Lower leg skin (tissue), 3 donors: ENCODE measurements around the gene KLHL24.
"Not testable (repeated sequence)": the region's sequence is repeated elsewhere in the genome, so short reads cannot be mapped to it uniquely, and the experiment has no call there.

Experiments
- POLR2A ChIP-seq, 2 donors: fragments of 450-650 bp; IDR thresholded peaks; one replicate each; pipeline ENCODE4 v1.6.1; 2016 to 2017; ENCODE audit warnings: antibody characterized with exemption in 2 of 2, mild to moderate bottlenecking in 1 of 2, moderate library complexity in 1 of 2
- TF ChIP-seq, protein P1 (sequence below), 3 donors: fragments of 450-650 bp; IDR thresholded peaks; one replicate each; pipeline ENCODE4 v1.5.1; 2016; ENCODE audit warnings: antibody characterized with exemption in 3 of 3, mild to moderate bottlenecking in 3 of 3, moderate library complexity in 2 of 3

DNA sequence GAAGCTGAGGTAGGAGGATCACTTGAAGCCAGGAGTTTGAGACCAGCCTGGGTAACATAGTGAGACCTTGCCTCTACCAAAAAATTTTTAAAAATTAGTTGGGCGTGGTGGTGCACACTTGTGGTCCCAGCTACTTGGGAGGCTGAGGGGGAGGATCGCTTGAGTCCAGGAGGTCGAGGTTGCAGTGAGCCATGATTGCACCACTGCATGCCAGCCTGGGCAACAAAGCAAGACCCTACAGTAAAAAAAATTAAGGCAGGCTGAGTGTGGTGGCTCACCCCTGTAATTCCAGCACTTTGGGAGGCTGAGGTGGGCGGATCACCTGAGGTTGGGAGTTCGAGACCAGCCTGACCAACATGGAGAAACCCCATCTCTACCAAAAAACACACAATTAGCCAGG, 54.2 kb downstream of the KLHL24 start:
- TF ChIP-seq, protein P1, sequence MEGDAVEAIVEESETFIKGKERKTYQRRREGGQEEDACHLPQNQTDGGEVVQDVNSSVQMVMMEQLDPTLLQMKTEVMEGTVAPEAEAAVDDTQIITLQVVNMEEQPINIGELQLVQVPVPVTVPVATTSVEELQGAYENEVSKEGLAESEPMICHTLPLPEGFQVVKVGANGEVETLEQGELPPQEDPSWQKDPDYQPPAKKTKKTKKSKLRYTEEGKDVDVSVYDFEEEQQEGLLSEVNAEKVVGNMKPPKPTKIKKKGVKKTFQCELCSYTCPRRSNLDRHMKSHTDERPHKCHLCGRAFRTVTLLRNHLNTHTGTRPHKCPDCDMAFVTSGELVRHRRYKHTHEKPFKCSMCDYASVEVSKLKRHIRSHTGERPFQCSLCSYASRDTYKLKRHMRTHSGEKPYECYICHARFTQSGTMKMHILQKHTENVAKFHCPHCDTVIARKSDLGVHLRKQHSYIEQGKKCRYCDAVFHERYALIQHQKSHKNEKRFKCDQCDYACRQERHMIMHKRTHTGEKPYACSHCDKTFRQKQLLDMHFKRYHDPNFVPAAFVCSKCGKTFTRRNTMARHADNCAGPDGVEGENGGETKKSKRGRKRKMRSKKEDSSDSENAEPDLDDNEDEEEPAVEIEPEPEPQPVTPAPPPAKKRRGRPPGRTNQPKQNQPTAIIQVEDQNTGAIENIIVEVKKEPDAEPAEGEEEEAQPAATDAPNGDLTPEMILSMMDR (IDR thresholded peaks at IDR 0.05): not testable (repeated sequence)
- TF ChIP-seq POLR2A (IDR thresholded peaks at IDR 0.05): not testable (repeated sequence)
